IMR-90 (cell line): ENCODE data around the gene FNIP1. TPM values are rescaled to one million over a fixed set of nuclear protein-coding genes. Genes with fewer than 3 reads are reported as not detected.

Experiments
- ATAC-seq: fragments of 200-7000 bp; cut with Tn5 transposase; 2 replicates; pipeline ENCODE4 v1.9.1; 2020; ENCODE audit warnings: low read depth, mild to moderate bottlenecking, moderate library complexity
- BruUV-seq: library from RNA; stranded (reverse); fragments of 400-500 nt; replicated peaks from 2 replicates; lab custom pipeline; 2021; lab: Mats Ljungman, UMichigan
- CTCF ChIA-PET: fragments of 300-600 bp; formaldehyde crosslinking; extraction: SDS; loops from one replicate; lab custom pipeline; 2021; ENCODE audit warnings: antibody characterized with exemption; lab: Yijun Ruan, JAX
- POLR2A ChIA-PET: fragments of 300-600 bp; sonication (Branson Sonifier 250); formaldehyde crosslinking; loops from one replicate; lab custom pipeline; 2022; ENCODE audit warnings: antibody characterized with exemption; ENCODE audit not compliant: unreplicated experiment; lab: Charles Lee
- DNase-seq: peaks from one replicate; pipeline ENCODE4 v3.0.0; 2013
- H2AFZ ChIP-seq: replicated peaks from 2 replicates; pipeline ENCODE3; 2013; ENCODE audit warnings: low read length, mild to moderate bottlenecking; ENCODE audit not compliant: poor library complexity
- H2AK5ac ChIP-seq: 2 replicates; pipeline ENCODE4 v1.6.1; 2013; ENCODE audit warnings: low read depth, low read length, inconsistent platforms
- H2AK9ac ChIP-seq: replicated peaks from 2 replicates; pipeline ENCODE3; 2013; ENCODE audit warnings: mild to moderate bottlenecking, low read depth, low read length, moderate library complexity; ENCODE audit not compliant: poor library complexity
- H2BK120ac ChIP-seq: 2 replicates; pipeline ENCODE4 v1.6.1; 2013; ENCODE audit warnings: low read depth, low read length, inconsistent platforms
- H2BK15ac ChIP-seq: 3 replicates; pipeline ENCODE4 v1.6.1; 2013; ENCODE audit warnings: low read depth, low read length, inconsistent platforms
- H2BK20ac ChIP-seq: 2 replicates; pipeline ENCODE4 v1.6.1; 2013; ENCODE audit warnings: low read depth, mild to moderate bottlenecking, inconsistent platforms, low read length, moderate library complexity
- H2BK5ac ChIP-seq: 2 replicates; pipeline ENCODE4 v1.6.1; 2013; ENCODE audit warnings: mild to moderate bottlenecking, low read depth, low read length, inconsistent platforms; ENCODE audit not compliant: poor library complexity, severe bottlenecking
- H3K14ac ChIP-seq: replicated peaks from 2 replicates; pipeline ENCODE4 v1.6.1; 2013; ENCODE audit warnings: low read depth, low read length, inconsistent platforms
- H3K18ac ChIP-seq: 2 replicates; pipeline ENCODE4 v1.6.1; 2013; ENCODE audit warnings: low read depth, low read length, control low read depth
- H3K23ac ChIP-seq: 2 replicates; pipeline ENCODE4 v1.6.1; 2013; ENCODE audit warnings: low read depth, low read length, inconsistent platforms
- H3K27ac ChIP-seq: 2 replicates; pipeline ENCODE4 v1.5.1; 2013; ENCODE audit warnings: mild to moderate bottlenecking, control low read depth, low read length; ENCODE audit not compliant: insufficient read depth
- H3K27me3 ChIP-seq: 2 replicates; pipeline ENCODE4 v1.6.1; 2013; ENCODE audit warnings: low read length; ENCODE audit not compliant: control insufficient read depth, insufficient read depth
- H3K36me3 ChIP-seq: 2 replicates; pipeline ENCODE4 v1.6.1; 2013; ENCODE audit warnings: low read length, mixed read lengths; ENCODE audit not compliant: control insufficient read depth, insufficient read depth
- H3K4ac ChIP-seq: 2 replicates; pipeline ENCODE4 v1.6.1; 2013; ENCODE audit warnings: low read depth, low read length, inconsistent platforms
- H3K4me1 ChIP-seq: 2 replicates; pipeline ENCODE4 v1.6.1; 2013; ENCODE audit warnings: low read length, mixed read lengths; ENCODE audit not compliant: control insufficient read depth, insufficient read depth
- H3K4me2 ChIP-seq: 2 replicates; pipeline ENCODE4 v1.6.1; 2013; ENCODE audit warnings: low read depth, mild to moderate bottlenecking, control low read depth, low read length, moderate library complexity
- H3K4me3 ChIP-seq: 2 replicates; pipeline ENCODE4 v1.5.1; 2013; ENCODE audit warnings: low read depth, mild to moderate bottlenecking, control low read depth, low read length, moderate library complexity; ENCODE audit not compliant: insufficient read depth
- H3K56ac ChIP-seq: 2 replicates; pipeline ENCODE4 v1.6.1; 2013; ENCODE audit warnings: low read length, inconsistent platforms; ENCODE audit not compliant: insufficient read depth; ENCODE audit errors: extremely low read depth
- H3K79me1 ChIP-seq, 2 experiments: 2 replicates each; pipeline ENCODE4 v1.6.1; 2013; ENCODE audit warnings: low read length in 2 of 2, inconsistent platforms in 1 of 2, low read depth in 1 of 2
- H3K9ac ChIP-seq: 2 replicates; pipeline ENCODE4 v1.6.1; 2013; ENCODE audit warnings: low read depth, low read length, control low read depth
- H3K9me1 ChIP-seq: 2 replicates; pipeline ENCODE4 v1.6.1; 2013; ENCODE audit warnings: low read length, inconsistent platforms; ENCODE audit not compliant: insufficient read depth
- H3K9me3 ChIP-seq: 2 replicates; pipeline ENCODE4 v1.6.1; 2013; ENCODE audit warnings: low read length; ENCODE audit not compliant: control insufficient read depth, insufficient read depth
- H4K20me1 ChIP-seq: 2 replicates; pipeline ENCODE4 v1.6.1; 2013; ENCODE audit warnings: low read length, inconsistent platforms; ENCODE audit not compliant: insufficient read depth
- H4K5ac ChIP-seq: 2 replicates; pipeline ENCODE4 v1.6.1; 2013; ENCODE audit warnings: mild to moderate bottlenecking, low read depth, low read length, control low read depth
- H4K8ac ChIP-seq, 2 experiments: 2 replicates each; pipeline ENCODE4 v1.6.1; 2013; ENCODE audit warnings: low read depth in 2 of 2, low read length in 2 of 2, control low read depth in 1 of 2, inconsistent platforms in 1 of 2
- H4K91ac ChIP-seq: 2 replicates; pipeline ENCODE4 v1.6.1; 2013; ENCODE audit warnings: low read depth, low read length, inconsistent platforms; ENCODE audit not compliant: insufficient read depth
- CHD1 ChIP-seq: IDR thresholded peaks from 2 replicates; pipeline ENCODE4 v1.6.1; 2012; ENCODE audit warnings: low read depth, low read length, improper control_type of control experiment
- CTCF ChIP-seq: conservative IDR thresholded peaks from 2 replicates; pipeline ENCODE4 v1.5.1; 2012; ENCODE audit warnings: mild to moderate bottlenecking, low read depth, low read length, improper control_type of control experiment
- FOS ChIP-seq: fragments of 150-350 bp; IDR thresholded peaks from 2 replicates; pipeline ENCODE4 v1.6.1; 2016; ENCODE audit warnings: low read depth, low read length
- MAFK ChIP-seq: IDR thresholded peaks from 2 replicates; pipeline ENCODE4 v1.6.1; 2012; ENCODE audit warnings: low read depth, low read length, improper control_type of control experiment
- MAZ ChIP-seq: IDR thresholded peaks from 2 replicates; pipeline ENCODE4 v1.6.1; 2012; ENCODE audit warnings: low read depth, mild to moderate bottlenecking, low read length, improper control_type of control experiment, moderate library complexity, borderline replicate concordance
- RCOR1 ChIP-seq: IDR thresholded peaks from 2 replicates; pipeline ENCODE4 v1.6.1; 2012; ENCODE audit warnings: mild to moderate bottlenecking, low read length, improper control_type of control experiment; ENCODE audit not compliant: insufficient replicate concordance
- RFX5 ChIP-seq: IDR thresholded peaks from 2 replicates; pipeline ENCODE4 v1.8.0; 2012; ENCODE audit warnings: low read depth, mild to moderate bottlenecking, low read length, moderate library complexity
- SMC3 ChIP-seq: fragments of 150-350 bp; IDR thresholded peaks from 2 replicates; pipeline ENCODE4 v1.6.1; 2016; ENCODE audit warnings: low read depth, mild to moderate bottlenecking, antibody characterized with exemption, low read length, moderate library complexity
- WGBS, 2 experiments: methylation state at CpG; one replicate each; pipeline versions ENCODE4 v1.1.5 to v1.1.7; 2013; ENCODE audit warnings: missing lambda C conversion rate in 2 of 2; ENCODE audit not compliant: insufficient read length in 1 of 2; ENCODE audit errors: extremely low coverage in 2 of 2; 5-methylcytosine and 5-hydroxymethylcytosine counted together
- dilution Hi-C: fragments of 300-500 bp; cut with HindIII; formaldehyde crosslinking; loops from one replicate; pipeline ENCODE4 v1.14.3; 2018; ENCODE audit warnings: low sequenced_read_pairs; ENCODE audit not compliant: unreplicated experiment
- in situ Hi-C: fragments of 300-500 bp; cut with MboI; formaldehyde crosslinking; loops from 3 replicates; pipeline ENCODE4 v1.14.3; 2019; ENCODE audit warnings: low sequenced_read_pairs, inconsistent platforms, mixed read lengths
- intact Hi-C: fragments of 100-400 bp; cut with micrococcal nuclease; formaldehyde crosslinking; loops from 2 replicates; pipeline ENCODE4 v1.10.0; 2022
- polyA plus RNA-seq, 3 experiments: library from polyadenylated mRNA; depleted of rRNA; stranded (reverse); fragments of >200 nt; gene quantifications; 2 replicates each; pipeline ENCODE4 v1.2.3, GENCODE V29; 2012; ENCODE audit warnings: low replicate concordance in 1 of 3
- total RNA-seq: library from RNA; depleted of rRNA; stranded (reverse); fragments of >200 nt; gene quantifications from 2 replicates; pipeline ENCODE4 v1.2.3, GENCODE V29; 2012
- TF ChIP-seq, protein P1 (sequence below): fragments of 150-350 bp; IDR thresholded peaks from 2 replicates; pipeline ENCODE4 v1.6.1; 2016; ENCODE audit warnings: low read depth, mild to moderate bottlenecking, low read length, moderate library complexity, borderline replicate concordance

Gene FNIP1
- total and polyA plus RNA-seq, 2 of the 4 experiments (the other 2 are of a cell fraction), result 5.6 to 34.1 TPM

- Histone ChIP-seq H2AFZ (no peak overlapping the region), H3K27ac (no peak overlapping the region), H4K5ac (no peak overlapping the region), H3K14ac (no peak overlapping the region), H3K4me1 (no peaks in the 10 kb centered on the region), H3K23ac (no peak overlapping the region), H3K79me1 (peaks cover 21 to 34% of the 10 kb centered on the region in 2 experiments), H3K27me3 (no peaks in the 10 kb centered on the region), H4K8ac (no peak overlapping the region), H4K20me1 (no peaks in the 10 kb centered on the region), H2BK5ac (no peak overlapping the region), H3K4ac (no peak overlapping the region), H2BK120ac (no peak overlapping the region), H2BK15ac (no peak overlapping the region), H3K36me3 (peaks cover 21% of the 10 kb centered on the region), H3K4me2 (no peak overlapping the region), H3K9me3 (no peaks in the 10 kb centered on the region), H2BK20ac (no peak overlapping the region), H2AK5ac (no peak overlapping the region), H3K4me3 (no peak overlapping the region), H2AK9ac (no peak overlapping the region), H3K56ac (no peak overlapping the region), H4K91ac (no peak overlapping the region), H3K9ac (no peak overlapping the region), H3K18ac (no peak overlapping the region), H3K9me1 (peaks cover 3% of the 10 kb centered on the region; the same call in 1 of the 2 replicates)
- BruUV-seq, result no TSS peak
- WGBS, 2 experiments, result 63% methylated on average over 2 of the region's 2 CpGs; no CpG with 5 or more reads in 1 of the 2 experiments
- in situ Hi-C loops (no loop called here), dilution Hi-C loops (no loop called here), intact Hi-C loops (no loop called here)
- TF ChIP-seq MAFK, result no peak
- no peak for TF ChIP-seq CTCF
- TF ChIP-seq SMC3, result no peak
- TF ChIP-seq, protein P1, sequence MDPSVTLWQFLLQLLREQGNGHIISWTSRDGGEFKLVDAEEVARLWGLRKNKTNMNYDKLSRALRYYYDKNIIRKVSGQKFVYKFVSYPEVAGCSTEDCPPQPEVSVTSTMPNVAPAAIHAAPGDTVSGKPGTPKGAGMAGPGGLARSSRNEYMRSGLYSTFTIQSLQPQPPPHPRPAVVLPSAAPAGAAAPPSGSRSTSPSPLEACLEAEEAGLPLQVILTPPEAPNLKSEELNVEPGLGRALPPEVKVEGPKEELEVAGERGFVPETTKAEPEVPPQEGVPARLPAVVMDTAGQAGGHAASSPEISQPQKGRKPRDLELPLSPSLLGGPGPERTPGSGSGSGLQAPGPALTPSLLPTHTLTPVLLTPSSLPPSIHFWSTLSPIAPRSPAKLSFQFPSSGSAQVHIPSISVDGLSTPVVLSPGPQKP, result no peak
- no peak for TF ChIP-seq FOS
- TF ChIP-seq MAZ, result no peak
- no peak for TF ChIP-seq RCOR1
- TF ChIP-seq CHD1, result no peak
- no peak for TF ChIP-seq RFX5
- POLR2A ChIA-PET, result no interaction called here
- ATAC-seq (no peak), DNase-seq (no peak)
- CTCF ChIA-PET, result no interaction called here
Observed at GRCh38 chr5:131654309-131654708, 142.5 kb downstream of the FNIP1 start.
